ENCODE data around the gene SLC9C2. TPM values are rescaled to one million over a fixed set of nuclear protein-coding genes. Genes with fewer than 3 reads are reported as not detected.
"Not testable (repeated sequence)": the region's sequence is repeated elsewhere in the genome, so short reads cannot be mapped to it uniquely, and the experiment has no call there.

SLC9C2 gene
- total RNA-seq, 4 donors from 2014 or later = 0.56 TPM; not detected in 3

DNA sequence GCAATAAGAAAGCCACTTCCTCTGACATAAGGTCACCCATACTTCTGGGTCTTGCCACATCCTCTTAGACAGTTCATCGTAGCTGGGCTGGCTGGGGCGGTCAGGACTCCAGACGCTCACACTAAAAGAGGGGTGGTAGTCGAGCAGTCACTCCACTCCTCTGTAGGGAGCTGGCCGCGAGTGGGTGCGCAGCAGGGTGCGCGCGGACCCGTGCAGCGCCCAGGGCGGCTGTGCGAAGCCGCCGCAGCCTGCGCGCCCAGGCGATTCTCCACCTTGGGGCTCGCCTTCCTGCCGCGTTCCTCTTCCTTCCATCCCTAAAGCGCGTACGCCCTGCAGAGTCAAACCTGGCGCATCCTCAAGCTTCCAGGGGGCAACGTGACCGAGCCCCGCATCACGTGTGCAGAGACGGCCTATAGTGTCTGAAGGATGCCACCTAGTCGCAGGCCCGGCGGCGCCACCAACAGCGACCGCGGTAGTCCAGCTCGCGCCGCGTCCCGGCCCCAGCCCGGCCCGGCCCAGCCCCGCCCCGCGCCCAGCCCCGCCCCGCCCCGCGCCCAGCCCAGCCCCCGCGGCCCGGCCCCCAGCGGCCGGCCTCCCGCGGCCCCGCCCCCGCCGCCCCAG is 126.1 kb downstream of the SLC9C2 start:
- ATAC-seq (ENCODE audit: low FRiP score) = peak; percentile 78
- no peak for DNase-seq (ENCODE audit: low spot score)
- TF ChIP-seq, protein P1, sequence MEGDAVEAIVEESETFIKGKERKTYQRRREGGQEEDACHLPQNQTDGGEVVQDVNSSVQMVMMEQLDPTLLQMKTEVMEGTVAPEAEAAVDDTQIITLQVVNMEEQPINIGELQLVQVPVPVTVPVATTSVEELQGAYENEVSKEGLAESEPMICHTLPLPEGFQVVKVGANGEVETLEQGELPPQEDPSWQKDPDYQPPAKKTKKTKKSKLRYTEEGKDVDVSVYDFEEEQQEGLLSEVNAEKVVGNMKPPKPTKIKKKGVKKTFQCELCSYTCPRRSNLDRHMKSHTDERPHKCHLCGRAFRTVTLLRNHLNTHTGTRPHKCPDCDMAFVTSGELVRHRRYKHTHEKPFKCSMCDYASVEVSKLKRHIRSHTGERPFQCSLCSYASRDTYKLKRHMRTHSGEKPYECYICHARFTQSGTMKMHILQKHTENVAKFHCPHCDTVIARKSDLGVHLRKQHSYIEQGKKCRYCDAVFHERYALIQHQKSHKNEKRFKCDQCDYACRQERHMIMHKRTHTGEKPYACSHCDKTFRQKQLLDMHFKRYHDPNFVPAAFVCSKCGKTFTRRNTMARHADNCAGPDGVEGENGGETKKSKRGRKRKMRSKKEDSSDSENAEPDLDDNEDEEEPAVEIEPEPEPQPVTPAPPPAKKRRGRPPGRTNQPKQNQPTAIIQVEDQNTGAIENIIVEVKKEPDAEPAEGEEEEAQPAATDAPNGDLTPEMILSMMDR (IDR thresholded peaks at IDR 0.05) = no peak

GRCh38 chr1:173476197-173476664 is 126.6 kb downstream of the SLC9C2 start:
- DNase-seq (ENCODE audit: low spot score) (no peak), ATAC-seq (ENCODE audit: low FRiP score) (no peak)
- TF ChIP-seq, protein P1 (IDR thresholded peaks at IDR 0.05) = no peak

DNA sequence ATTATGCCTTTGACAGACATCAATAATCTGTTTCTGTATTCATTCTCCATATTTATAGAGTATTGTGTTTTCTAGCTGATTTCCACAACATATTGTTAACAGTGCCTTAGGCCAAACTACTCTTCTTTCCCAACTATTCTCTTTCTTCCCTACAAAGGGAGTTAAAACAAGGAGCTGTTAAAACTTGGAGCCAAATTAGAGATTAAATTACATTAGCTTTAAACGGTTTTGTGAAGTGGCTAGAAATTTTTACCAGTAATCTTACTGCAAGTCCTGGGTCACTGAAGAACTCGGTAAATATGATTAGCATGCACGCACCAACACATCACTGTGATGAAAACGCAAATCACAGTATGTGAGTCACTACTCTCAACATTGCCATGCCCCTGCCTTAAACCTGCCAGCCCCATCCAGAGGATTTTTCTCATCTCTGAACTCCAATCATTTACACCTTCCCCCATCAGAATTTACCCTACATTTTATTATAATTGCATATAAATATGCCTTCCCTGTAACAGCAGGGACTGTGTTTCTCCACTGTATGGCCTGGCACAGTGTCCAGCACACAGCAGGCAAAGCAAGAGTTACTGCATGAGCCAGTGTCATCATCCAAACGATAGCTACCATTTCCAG is 127.2 kb downstream of the SLC9C2 start:
- peak; percentile 44 for ATAC-seq (ENCODE audit: low FRiP score)
- DNase-seq (ENCODE audit: low spot score) = no peak

DNA sequence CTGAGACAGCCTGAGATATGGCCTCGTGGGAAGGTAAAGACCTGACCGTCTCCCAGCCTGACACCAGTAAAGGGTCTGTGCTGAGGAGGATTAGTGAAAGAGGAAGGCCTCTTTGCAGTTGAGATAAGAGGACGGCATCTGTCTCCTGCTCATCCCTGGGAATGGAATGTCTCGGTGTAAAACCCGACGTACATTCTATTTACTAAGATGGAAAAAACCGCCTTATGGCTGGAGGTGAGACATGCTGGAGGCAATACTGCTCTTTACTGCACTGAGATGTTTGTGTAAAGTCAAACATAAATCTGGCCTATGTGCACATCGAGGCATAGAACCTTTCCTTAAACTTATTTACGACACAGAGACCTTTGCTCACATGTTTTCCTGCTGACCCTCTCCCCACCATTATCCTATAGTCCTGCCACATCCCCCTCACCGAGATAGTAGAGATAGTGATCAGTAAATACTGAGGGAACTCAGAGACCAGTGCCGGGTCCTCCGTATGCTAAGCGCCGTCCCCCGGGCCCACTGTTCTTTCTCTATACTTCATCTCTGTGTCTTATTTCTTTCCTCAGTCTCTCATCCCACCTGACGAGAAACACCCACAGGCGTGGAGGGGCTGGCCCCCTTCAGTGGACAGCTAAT is 128.0 kb downstream of the SLC9C2 start:
- ATAC-seq (ENCODE audit: low FRiP score); DNase-seq (ENCODE audit: low spot score): not testable (repeated sequence)

More for the DNA sequence above, 127.2 kb downstream of the SLC9C2 start:
- TF ChIP-seq, protein P1 (IDR thresholded peaks at IDR 0.05) = no peak

GRCh38 chr1:173474097-173474779 is 128.6 kb downstream of the SLC9C2 start:
- TF ChIP-seq, protein P1 (IDR thresholded peaks at IDR 0.05) = no peak
- ATAC-seq (ENCODE audit: low FRiP score) (no peak), DNase-seq (ENCODE audit: low spot score) (no peak)

- DNase-seq (ENCODE audit: low spot score) (no peak), ATAC-seq (ENCODE audit: low FRiP score) (no peak)
- TF ChIP-seq, protein P1 (IDR thresholded peaks at IDR 0.05) = no peak
Measured at GRCh38 chr1:173473599-173474011, 129.3 kb downstream of the SLC9C2 start.

DNA sequence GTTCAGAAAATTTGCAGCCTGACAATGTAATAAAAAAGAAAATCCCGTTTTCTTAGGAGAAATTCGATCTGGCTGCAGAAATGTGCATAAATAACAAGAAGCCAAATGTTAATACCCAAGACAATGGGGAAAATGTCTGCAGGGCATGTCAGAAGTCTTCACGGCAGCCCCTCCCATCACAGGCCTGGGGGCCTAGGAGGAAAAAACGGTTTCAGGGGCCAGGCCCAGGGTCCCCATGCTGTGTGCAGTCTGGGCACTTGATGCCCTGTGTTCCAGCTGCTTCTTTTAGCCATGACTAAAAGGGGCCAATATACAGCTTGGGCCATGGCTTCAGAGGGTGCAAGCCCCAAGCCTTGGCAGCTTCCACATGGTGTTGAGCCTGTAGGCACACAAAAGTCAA is 132.3 kb downstream of the SLC9C2 start:
- no peak for DNase-seq (ENCODE audit: low spot score)

More for the DNA sequence above, 132.3 kb downstream of the SLC9C2 start:
- TF ChIP-seq, protein P1 (IDR thresholded peaks at IDR 0.05) = no peak
- no peak for ATAC-seq (ENCODE audit: low FRiP score)
